ENCODE results near the gene ANKRD63.

ANKRD63 gene

GRCh38 chr15:40276927-40277326 lies 5.9 kb downstream of the ANKRD63 start:
- DNase-seq, result no peak

DNA sequence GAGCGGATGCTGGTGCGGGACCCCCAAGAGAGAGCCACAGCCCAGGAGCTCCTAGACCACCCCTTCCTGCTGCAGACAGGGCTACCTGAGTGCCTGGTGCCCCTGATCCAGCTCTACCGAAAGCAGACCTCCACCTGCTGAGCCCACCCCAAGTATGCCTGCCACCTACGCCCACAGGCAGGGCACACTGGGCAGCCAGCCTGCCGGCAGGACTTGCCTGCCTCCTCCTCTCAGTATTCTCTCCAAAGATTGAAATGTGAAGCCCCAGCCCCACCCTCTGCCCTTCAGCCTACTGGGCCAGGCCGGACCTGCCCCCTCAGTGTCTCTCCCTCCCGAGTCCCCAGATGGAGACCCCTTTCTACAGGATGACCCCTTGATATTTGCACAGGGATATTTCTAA lies 6.9 kb downstream of the ANKRD63 start:
- no peak for DNase-seq

DNA sequence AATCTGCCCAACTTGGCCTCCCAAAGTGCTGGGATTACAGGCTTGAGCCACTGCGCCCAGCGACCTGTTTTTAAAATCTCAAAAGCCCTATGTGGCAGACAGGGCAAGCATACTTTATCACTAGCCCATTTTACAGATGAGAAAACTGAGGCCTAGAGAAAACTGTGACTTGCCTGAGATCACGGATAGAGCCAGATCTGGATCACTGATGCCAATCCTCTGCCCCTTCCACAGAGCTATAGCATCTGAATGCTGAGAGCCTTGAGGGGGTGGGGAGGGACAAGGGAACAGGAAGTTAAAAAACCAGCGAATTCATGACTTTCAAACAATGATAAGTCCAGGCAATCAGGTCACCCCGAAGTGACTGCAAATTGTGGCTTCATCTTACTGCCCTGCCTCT lies 7.3 kb downstream of the ANKRD63 start:
- no peak for DNase-seq

- DNase-seq, result peak in 1 of 2 experiments; percentile 63
Measured at GRCh38 chr15:40274350-40275274, 8.3 kb downstream of the ANKRD63 start.

- no peak for DNase-seq
Measured at GRCh38 chr15:40273428-40273827, 9.4 kb downstream of the ANKRD63 start.

- no peak for DNase-seq
Measured at GRCh38 chr15:40272485-40273056, 10.3 kb downstream of the ANKRD63 start.

DNA sequence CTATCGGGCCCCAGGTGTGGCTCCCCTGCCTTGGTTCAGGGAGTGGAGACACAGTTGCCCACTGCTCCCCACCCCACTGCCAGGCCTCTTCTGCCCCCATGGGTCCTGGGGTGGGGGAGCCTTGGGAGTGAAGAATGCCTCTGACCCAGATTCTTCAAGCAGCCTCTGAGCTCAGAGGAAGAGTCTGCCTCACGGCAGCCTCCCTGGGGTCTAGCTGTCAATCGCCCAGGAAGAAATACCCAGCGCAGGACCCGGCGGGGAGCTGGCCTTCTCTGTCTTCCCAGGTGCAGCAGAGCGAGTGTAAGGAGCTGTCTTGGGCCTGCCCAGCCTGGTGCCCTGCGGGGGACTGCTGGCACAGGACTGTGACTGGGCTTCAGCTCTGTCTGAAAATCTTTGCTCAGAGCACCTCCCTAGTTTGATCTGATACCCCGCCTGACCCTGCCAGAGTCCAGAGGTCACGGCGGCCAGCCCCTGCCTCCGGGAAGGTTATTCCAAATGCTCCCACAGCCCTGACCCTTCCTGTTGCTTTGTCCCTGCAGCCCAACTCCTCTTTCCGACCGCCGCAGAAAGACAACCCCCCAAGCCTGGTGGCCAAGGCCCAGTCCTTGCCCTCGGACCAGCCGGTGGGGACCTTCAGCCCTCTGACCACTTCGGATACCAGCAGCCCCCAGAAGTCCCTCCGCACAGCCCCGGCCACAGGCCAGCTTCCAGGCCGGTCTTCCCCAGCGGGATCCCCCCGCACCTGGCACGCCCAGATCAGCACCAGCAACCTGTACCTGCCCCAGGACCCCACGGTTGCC lies 11.0 kb downstream of the ANKRD63 start:
- no peak for DNase-seq

GRCh38 chr15:40270246-40270995 lies 12.4 kb downstream of the ANKRD63 start:
- DNase-seq, result no peak

- no peak for DNase-seq
Measured at GRCh38 chr15:40269604-40270003, 13.3 kb downstream of the ANKRD63 start.

DNA sequence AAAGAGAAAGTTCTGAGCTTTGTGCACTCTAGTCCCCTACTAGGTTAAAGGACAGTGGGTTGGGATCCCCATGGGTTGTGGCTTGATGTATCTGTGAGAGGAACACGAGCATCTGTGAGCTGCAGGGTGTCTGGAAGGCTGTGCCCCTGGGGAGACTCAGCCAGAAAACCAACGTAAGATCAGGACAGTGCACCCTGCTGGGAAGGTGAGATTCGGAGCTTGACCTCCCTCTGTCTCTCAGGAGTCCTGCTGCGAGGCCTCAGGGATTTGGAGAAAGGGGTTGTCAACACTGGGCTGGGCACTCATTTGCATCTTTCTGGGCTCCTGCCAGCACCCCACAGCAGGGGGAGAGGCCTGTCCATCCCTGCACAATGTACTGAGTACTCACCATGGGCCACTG lies 15.2 kb downstream of the ANKRD63 start:
- no peak for DNase-seq

- peak; percentile 60 to 89 for DNase-seq
Measured at GRCh38 chr15:40266828-40267304, 16.0 kb downstream of the ANKRD63 start.

DNA sequence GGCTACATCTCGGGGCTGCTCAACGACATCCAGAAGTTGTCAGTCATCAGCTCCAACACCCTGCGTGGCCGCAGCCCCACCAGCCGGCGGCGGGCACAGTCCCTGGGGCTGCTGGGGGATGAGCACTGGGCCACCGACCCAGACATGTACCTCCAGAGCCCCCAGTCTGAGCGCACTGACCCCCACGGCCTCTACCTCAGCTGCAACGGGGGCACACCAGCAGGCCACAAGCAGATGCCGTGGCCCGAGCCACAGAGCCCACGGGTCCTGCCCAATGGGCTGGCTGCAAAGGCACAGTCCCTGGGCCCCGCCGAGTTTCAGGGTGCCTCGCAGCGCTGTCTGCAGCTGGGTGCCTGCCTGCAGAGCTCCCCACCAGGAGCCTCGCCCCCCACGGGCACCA lies 17.0 kb downstream of the ANKRD63 start:
- DNase-seq, result no peak

- DNase-seq, result no peak
Measured at GRCh38 chr15:40265355-40265754, 17.5 kb downstream of the ANKRD63 start.

DNA sequence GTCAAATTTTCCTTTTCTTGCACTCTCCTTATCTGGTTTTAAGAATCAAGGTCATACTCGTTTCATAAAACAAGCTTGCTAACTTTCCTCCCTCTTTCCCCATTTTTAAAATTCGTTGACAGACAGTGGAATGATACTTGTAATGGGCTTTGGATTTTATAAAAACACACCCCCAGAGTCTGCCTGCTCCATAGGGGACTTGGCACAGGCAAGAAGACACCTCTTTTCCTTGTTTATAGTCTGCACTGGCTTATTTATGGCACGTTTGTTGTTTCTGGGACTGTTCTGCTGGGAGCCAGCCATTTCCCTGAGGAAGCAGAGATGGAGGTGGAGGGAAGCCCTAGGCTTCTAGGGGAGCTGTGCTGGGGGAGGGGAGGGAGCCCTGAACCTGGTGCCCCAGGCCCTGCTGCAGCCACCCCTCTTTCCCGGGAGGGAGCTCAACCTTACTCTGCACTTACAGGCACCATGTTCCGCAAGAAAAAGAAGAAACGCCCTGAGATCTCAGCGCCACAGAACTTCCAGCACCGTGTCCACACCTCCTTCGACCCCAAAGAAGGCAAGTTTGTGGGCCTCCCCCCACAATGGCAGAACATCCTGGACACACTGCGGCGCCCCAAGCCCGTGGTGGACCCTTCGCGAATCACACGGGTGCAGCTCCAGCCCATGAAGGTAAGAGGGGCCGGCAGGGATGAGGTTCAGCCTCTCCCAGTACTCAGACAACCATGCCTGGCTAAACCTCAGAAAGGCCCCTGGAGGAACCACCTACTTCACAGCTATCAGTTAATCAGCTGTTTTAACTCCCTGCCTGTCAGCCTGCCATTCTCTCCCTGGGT lies 18.3 kb downstream of the ANKRD63 start:
- no peak for DNase-seq

DNA sequence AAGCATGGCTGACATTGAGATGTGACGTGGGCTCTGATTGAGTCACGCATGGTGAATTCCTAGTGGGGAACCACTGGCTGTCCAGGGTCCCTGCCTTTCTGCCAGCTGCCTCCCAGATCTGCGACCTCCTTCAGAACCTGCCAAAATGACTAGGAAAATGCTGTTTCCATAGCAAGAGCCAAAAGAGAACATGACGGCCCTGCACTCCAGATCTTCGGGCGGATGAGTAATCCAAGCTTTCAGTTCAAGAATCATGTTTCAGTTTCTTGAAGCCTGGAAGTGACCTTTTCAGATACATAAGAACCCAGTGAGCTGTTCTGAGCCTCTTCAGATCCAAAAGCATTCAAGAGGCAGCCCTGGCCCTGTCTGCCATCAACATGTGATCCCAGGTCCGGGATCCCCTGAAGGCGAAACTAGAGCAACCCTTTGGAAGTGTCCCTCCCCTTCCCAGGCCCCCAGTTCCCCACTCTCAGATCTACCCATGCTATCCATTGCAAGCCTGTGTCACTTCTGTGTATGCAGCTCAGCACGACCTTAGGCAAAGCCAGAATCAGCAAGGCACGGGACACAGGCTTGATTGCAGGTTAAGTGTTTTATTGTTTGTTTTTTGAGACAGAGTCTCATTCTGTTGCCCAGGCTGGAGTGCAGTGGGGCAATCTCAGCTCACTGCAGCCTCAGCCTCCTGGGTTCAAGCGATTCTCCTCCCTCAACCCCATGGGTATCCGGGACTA lies 19.7 kb downstream of the ANKRD63 start:
- DNase-seq, result no peak

GRCh38 chr15:40259021-40259420 lies 23.8 kb downstream of the ANKRD63 start:
- no peak for DNase-seq

GRCh38 chr15:40258544-40258943 lies 24.3 kb downstream of the ANKRD63 start:
- no peak for DNase-seq

DNA sequence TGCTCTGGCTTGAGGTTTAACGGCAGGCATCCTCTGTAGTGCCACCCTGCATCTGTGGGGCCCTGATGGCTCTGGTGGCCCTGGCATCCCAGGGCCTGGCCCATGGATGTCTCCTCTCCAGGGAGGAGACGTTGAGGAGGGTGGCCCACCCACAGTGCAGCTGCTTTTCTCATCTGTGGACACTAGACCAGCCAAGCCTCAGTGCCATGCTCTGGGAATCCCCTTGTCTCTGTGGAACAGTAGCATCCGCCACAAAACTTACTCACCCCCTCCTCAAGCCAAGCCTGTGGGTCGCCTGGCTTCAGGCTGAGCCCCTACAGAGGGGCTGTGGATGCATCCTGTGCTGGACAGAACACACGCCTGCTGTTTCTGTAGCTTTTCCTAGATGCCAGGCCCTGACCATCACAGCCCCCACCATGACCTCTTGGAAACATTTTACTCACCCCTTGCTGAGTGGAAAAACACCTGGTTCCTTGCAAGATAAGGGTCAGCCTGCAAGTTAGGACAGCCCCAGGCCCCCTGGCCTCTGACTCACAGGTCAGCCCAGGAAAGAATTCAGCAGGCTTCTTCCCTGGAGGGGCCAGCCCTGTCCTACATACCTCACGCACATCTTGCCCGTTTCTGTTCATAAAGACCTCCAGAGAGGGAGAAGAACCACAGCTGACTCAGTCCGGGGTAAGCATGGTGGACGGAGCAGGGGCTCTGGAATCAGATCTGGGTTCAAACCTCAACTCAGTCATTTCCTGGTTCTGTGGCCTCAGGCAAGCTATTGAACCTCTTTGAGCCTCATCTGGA lies 25.0 kb downstream of the ANKRD63 start:
- no peak for DNase-seq

DNA sequence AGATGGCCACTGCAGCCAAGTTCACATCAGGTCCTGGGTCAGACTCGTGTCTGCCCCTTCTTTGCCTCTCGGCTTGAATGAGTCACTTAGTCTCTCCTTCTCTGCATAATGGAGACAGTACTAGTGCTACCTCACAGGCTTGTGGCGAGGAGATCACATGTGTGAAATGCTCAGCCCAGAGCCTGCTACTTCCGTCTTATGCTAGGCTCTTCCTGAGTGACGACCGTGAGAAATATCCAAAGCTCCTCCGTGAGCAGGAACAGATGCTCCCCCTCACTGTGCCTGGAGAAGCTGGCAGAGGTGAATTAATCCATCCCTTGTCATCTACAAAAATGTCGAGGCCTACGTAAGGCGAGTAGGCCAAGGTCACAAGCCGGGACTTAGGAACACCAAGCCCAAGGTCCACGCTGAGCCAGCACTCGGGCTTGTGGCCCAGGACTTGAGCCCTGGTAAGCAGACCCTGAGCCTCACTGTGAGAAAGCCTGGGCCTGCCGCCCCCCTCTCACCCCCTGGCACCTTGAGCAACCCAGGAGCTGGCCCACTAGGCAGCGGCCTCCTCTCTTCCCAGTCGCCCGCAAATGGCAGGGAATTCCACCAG lies 26.1 kb downstream of the ANKRD63 start:
- no peak for DNase-seq

DNA sequence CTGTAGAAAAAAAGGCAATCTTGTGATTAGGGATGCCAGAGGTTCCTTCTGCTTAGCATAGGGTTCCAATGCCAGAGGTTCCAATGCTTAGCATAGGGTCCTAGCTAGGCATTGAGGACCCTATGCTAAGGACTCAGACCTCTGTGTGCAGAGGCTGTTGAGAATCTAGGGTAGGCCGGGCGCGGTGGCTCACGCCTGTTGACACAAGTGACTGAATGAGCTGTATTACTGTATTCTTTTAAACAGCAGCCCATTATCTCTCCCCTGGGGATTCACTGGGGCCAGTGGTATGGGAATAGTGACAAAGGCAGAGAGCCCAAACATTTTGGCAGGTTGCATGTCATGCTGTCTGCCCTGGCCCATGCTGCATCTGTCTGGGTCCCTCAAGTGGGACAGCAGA lies 27.8 kb downstream of the ANKRD63 start:
- DNase-seq, result no peak
